HUES48 (cell line): ENCODE measurements around the gene MCTP2.

Experiments
- H3K27ac ChIP-seq: one replicate; pipeline ENCODE4 v1.7.0; 2013; ENCODE audit warnings: low read depth, low read length, inconsistent platforms
- H3K27me3 ChIP-seq: 2 replicates; pipeline ENCODE4 v1.6.1; 2013; ENCODE audit warnings: mild to moderate bottlenecking, low read length; ENCODE audit not compliant: control insufficient read depth, insufficient read depth
- H3K36me3 ChIP-seq: 2 replicates; pipeline ENCODE4 v1.6.1; 2013; ENCODE audit warnings: low read length; ENCODE audit not compliant: control insufficient read depth, insufficient read depth
- H3K4me1 ChIP-seq: 2 replicates; pipeline ENCODE4 v1.6.1; 2013; ENCODE audit warnings: mild to moderate bottlenecking, low read length; ENCODE audit not compliant: control insufficient read depth, insufficient read depth
- H3K4me3 ChIP-seq: 2 replicates; pipeline ENCODE4 v1.5.1; 2013; ENCODE audit warnings: mild to moderate bottlenecking, low read depth, low read length
- H3K9ac ChIP-seq: 2 replicates; pipeline ENCODE4 v1.6.1; 2013; ENCODE audit warnings: mild to moderate bottlenecking, low read depth, low read length, moderate library complexity
- H3K9me3 ChIP-seq: 2 replicates; pipeline ENCODE4 v1.6.1; 2013; ENCODE audit warnings: low read length; ENCODE audit not compliant: control insufficient read depth, insufficient read depth

MCTP2 gene, protein sequence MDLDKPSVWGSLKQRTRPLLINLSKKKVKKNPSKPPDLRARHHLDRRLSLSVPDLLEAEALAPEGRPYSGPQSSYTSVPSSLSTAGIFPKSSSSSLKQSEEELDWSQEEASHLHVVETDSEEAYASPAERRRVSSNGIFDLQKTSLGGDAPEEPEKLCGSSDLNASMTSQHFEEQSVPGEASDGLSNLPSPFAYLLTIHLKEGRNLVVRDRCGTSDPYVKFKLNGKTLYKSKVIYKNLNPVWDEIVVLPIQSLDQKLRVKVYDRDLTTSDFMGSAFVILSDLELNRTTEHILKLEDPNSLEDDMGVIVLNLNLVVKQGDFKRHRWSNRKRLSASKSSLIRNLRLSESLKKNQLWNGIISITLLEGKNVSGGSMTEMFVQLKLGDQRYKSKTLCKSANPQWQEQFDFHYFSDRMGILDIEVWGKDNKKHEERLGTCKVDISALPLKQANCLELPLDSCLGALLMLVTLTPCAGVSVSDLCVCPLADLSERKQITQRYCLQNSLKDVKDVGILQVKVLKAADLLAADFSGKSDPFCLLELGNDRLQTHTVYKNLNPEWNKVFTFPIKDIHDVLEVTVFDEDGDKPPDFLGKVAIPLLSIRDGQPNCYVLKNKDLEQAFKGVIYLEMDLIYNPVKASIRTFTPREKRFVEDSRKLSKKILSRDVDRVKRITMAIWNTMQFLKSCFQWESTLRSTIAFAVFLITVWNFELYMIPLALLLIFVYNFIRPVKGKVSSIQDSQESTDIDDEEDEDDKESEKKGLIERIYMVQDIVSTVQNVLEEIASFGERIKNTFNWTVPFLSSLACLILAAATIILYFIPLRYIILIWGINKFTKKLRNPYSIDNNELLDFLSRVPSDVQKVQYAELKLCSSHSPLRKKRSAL

DNA sequence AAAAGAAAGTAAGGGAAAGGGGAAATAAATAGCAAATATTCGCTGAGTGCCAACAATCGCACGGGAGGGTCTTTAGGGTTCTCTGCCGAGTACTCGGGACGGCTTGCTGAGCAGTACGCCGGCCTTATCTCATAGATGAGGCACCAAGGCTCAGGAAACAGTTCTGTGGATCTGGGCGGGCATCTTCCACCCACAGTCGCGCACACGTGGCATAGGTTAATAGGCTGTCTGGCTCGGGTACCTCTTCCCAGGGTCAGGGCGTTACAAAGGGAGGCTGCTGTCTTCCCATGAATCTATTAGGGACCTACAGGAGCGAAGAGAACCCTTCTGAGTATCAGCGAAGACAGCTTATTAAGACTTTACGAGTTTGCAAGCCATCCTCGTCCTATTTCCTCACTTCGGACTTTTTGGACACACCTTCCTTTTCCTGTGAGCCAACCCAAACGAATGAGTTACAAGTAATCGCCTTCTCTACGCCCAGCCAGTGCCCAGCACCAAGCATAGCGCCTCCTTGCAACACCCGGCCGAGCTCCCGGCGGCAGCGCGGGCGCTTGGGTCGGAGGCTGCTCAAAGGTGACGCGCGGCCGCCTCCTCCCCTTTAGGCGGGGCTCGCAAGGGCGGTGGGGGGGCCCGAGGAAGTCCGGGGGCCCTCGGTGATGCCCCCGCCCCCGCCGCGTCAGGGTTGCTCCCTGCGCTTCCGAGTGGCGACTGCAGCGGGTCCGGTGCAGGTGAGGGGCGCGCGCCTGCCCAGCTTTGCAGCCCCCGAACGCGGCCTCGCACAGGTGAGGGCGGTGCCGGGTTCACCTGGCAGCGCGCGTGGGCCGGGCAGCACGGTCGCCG lies at the start of gene MCTP2:
TSS of gene MCTP2 (plus strand) at position 679 of the 840 bp plus-strand sequence. CDS start 66,705 bp downstream, outside the sequence.
- H3K9me3 ChIP-seq: no peaks in the 10 kb centered on the region
- H3K36me3 ChIP-seq: no peaks in the 10 kb centered on the region
- H3K27me3 ChIP-seq: peaks cover 35% of the 10 kb centered on the region
- peak within 1 kb of the TSS; percentile 49 for H3K9ac ChIP-seq
- H3K4me1 ChIP-seq: peaks cover 32% of the 10 kb centered on the region
- H3K27ac ChIP-seq: peak within 1 kb of the TSS; percentile 5
- H3K4me3 ChIP-seq: peak within 1 kb of the TSS; percentile 82

DNA sequence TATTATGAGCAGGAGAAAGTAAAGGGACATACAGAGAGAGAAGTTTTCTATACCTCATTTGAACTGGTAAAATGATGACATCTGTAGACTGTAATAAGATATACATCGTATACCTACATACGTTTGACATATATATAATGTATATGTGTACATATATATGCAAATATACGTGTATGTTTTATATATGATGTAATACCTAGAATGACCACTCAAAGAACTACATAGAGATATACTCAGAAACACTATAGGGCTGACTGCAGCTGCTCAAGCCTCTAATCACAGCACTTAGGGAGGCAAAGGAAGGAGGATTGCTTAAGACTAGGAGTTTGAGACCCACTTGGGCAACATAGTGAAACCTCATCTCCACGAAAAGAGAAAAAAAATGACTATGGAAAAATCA lies 48.5 kb upstream of the MCTP2 start:
- Histone ChIP-seq H3K9me3 (no peaks in the 10 kb centered on the region), H3K27ac (no peak overlapping the region), H3K9ac (no peak overlapping the region), H3K27me3 (no peaks in the 10 kb centered on the region), H3K4me1 (no peaks in the 10 kb centered on the region), H3K4me3 (no peak overlapping the region), H3K36me3 (no peaks in the 10 kb centered on the region)

DNA sequence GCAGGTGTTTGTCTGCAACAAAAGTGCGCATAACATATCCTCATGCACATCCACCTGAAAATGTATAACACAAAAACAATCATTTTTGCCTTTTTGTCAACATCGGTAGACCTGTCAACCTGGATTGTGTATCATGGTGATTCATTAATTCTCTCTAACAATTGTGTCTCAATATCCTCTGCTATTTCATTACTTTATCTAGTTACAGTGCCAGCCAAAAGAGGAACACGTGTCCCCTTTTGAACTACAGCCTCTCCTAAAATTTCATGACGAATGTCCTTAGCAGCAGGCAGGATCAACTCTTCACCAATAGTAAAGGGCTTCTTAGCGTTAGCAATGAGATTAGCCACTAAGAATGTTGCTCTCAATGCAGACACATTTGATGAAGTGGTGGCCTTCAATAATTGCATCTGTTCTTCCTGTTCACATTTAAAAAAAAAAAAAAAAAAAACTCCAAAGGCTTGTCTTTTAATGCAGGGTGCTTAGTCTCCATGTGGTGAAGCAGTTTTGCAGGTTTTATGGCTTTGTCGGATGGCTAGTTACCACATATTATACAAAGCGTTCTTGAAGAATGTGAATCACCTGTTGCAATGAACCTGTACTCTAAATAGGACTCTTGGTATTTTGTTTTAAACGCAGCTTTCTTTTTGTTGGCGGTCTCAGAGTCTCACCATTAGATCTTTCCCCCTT lies 45.7 kb upstream of the MCTP2 start:
- no peaks in the 10 kb centered on the region for H3K4me1 ChIP-seq
- no peaks in the 10 kb centered on the region for H3K27me3 ChIP-seq
- H3K9me3 ChIP-seq: no peaks in the 10 kb centered on the region
- no peak overlapping the region for H3K4me3 ChIP-seq
- H3K27ac ChIP-seq: no peak overlapping the region
- no peak overlapping the region for H3K9ac ChIP-seq
- H3K36me3 ChIP-seq: no peaks in the 10 kb centered on the region

DNA sequence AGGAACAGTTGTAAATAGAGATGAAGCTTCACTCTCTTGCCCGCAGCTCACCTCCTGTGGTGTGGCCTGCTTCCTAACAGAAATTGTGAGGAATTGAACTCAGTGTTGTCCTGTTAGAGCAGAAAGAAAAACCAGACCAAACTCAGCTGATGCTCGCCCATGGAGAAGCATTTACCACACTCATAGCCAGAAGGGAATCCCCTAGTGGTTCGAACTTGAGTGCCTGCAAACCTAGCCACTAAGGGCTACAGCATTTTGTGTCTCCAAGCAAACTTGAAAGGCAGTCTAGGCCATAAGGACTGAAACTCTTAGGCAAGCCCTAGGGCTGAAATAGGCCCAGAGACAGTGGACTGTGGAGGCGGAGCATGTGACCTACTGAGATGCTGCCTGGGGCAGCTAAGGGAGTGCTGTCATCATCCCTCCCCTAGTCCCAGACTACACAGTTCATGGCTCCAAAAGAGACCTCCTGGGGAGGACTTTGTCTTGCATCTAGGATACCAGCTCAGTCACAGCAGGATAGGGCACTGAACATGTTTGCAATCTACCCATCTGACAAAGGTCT lies 44.5 kb upstream of the MCTP2 start:
- H3K9me3 ChIP-seq: no peaks in the 10 kb centered on the region
- no peak overlapping the region for H3K9ac ChIP-seq
- H3K27me3 ChIP-seq: no peaks in the 10 kb centered on the region
- no peak overlapping the region for H3K27ac ChIP-seq
- H3K36me3 ChIP-seq: no peaks in the 10 kb centered on the region
- no peaks in the 10 kb centered on the region for H3K4me1 ChIP-seq
- no peak overlapping the region for H3K4me3 ChIP-seq

DNA sequence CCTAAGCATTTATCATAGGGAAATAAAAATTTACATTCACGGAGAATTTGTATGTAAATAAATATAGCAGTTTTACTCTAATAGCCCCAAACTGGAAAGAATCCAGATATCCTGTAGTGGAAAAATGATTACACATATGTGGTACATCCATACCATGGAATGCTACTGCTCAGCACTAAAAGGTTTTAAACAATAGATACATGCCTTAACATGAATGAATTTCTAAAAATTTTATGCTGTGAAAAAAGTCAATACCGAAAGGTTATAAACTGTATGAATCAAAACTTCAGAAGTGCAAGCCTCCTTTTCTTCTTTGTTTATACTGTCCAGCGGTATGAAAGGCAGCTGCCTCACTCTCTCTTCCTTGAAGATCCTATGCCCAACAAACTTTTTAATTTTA lies 37.5 kb upstream of the MCTP2 start:
- Histone ChIP-seq H3K9ac (no peak overlapping the region), H3K4me3 (no peak overlapping the region), H3K4me1 (no peaks in the 10 kb centered on the region), H3K36me3 (no peaks in the 10 kb centered on the region), H3K27me3 (no peaks in the 10 kb centered on the region), H3K27ac (no peak overlapping the region), H3K9me3 (no peaks in the 10 kb centered on the region)

DNA sequence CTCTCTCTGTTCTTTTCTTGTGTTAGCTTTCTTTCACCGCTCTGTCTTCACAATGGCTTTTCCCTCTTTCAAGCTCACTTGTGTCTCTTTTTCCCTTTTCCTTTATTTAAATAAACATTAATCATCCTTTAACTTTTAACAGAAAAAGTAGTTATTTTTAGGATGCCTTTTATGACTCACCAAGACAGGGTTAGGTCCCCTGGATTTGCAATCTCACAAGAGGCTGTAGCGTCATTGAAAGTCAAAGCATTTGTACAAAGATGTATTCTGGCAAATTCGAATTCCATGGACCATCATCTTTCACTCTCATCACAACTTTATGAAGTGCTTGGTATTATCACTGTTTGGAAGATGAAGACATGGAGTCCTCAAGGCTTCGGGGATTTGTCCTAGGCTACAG lies 34.8 kb upstream of the MCTP2 start:
- H3K36me3 ChIP-seq: no peaks in the 10 kb centered on the region
- no peaks in the 10 kb centered on the region for H3K9me3 ChIP-seq
- no peak overlapping the region for H3K4me3 ChIP-seq
- H3K4me1 ChIP-seq: no peaks in the 10 kb centered on the region
- no peaks in the 10 kb centered on the region for H3K27me3 ChIP-seq
- H3K27ac ChIP-seq: no peak overlapping the region
- H3K9ac ChIP-seq: no peak overlapping the region

DNA sequence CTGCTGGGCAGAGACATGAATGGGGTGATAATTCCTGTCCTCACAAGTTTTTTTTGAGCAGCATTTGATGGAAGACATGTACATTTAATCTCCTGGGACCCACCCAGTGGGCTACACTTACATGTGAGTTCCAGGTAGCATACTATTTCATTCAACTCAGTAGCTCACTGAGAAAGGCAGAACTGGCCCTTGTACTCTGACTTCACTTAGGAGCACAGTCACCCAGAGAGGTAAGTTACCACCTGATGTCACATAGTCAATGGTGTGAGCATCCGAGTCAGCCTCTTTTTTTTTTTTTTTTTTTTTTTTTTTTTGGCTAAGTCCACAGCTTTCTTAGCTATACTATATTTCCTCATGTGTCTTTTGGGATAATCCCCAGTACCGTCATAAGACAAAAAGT lies 32.7 kb upstream of the MCTP2 start:
- H3K27ac ChIP-seq: no peak overlapping the region
- H3K4me3 ChIP-seq: no peak overlapping the region
- no peaks in the 10 kb centered on the region for H3K27me3 ChIP-seq
- no peaks in the 10 kb centered on the region for H3K36me3 ChIP-seq
- H3K9me3 ChIP-seq: no peaks in the 10 kb centered on the region
- no peaks in the 10 kb centered on the region for H3K4me1 ChIP-seq
- no peak overlapping the region for H3K9ac ChIP-seq

DNA sequence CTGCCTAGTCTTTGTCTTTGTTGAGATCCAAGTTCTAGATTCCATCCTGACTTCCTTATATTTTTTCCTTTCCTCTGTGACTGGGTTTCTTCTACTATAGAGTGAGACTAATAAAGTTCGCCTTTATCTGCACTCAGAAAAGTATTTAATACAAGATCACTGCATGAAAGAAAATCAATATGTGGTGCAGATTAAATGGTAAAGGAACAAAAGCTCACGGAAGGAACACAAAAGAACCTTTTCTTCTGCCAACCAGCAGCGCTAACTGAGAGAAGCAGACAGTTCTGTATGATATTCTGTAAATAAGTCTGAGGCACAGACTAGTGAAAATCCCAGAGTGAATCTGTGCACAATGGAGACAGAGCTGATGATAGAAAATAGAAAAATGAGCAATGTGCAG lies 31.6 kb upstream of the MCTP2 start:
- no peaks in the 10 kb centered on the region for H3K4me1 ChIP-seq
- H3K36me3 ChIP-seq: no peaks in the 10 kb centered on the region
- H3K27ac ChIP-seq: no peak overlapping the region
- no peaks in the 10 kb centered on the region for H3K9me3 ChIP-seq
- H3K27me3 ChIP-seq: no peaks in the 10 kb centered on the region
- H3K4me3 ChIP-seq: no peak overlapping the region
- no peak overlapping the region for H3K9ac ChIP-seq

DNA sequence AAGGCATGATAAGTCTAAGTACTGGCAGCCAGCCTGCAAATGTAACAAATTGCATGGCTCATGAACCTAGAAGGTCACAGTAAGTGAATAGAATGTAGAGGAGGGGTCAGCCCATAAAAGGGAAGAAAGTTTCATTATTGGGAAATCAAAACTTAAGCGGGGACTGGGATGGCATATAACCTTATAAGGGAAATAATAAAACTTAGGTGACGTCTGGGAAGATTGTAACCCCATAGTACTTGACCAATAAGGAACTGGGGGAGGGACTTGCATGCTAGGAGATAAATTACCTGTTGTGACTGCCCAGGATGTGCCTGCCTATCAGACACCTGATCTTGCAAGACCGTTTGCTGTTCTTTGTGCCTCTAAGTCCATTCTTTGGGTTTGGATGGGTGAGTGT lies 28.1 kb upstream of the MCTP2 start:
- H3K4me3 ChIP-seq: no peak overlapping the region
- no peaks in the 10 kb centered on the region for H3K27me3 ChIP-seq
- H3K4me1 ChIP-seq: peaks cover 2% of the 10 kb centered on the region; the same call in 1 of the 2 replicates
- no peaks in the 10 kb centered on the region for H3K9me3 ChIP-seq
- no peak overlapping the region for H3K9ac ChIP-seq
- no peak overlapping the region for H3K27ac ChIP-seq
- no peaks in the 10 kb centered on the region for H3K36me3 ChIP-seq

DNA sequence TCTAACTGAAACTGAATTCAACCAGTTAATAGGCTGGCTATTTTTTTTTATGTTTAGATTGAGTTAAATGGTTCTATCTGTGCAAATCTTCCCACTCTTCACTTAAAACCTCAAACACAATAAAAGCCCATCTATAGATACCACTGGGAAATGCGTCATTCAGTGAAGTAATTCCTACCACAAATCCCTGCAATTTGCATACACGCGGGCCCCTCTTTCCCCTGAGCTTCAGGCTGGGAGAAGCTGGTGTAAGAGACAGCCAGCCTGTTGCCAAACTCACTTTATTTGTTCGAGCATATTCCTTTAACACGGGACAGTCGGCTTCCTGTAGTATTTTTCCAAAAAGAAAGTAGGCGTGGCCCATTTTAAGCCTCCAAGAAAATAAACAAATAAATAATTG lies 26.0 kb upstream of the MCTP2 start:
- no peaks in the 10 kb centered on the region for H3K36me3 ChIP-seq
- peaks cover 2% of the 10 kb centered on the region; the same call in 1 of the 2 replicates for H3K4me1 ChIP-seq
- H3K4me3 ChIP-seq: no peak overlapping the region
- no peaks in the 10 kb centered on the region for H3K27me3 ChIP-seq
- no peak overlapping the region for H3K27ac ChIP-seq
- H3K9ac ChIP-seq: no peak overlapping the region
- no peaks in the 10 kb centered on the region for H3K9me3 ChIP-seq
